ENCODE results near the gene RHOBTB3. TPM values are rescaled to one million over a fixed set of nuclear protein-coding genes. Genes with fewer than 3 reads are reported as not detected.
A peak's percentile ranks its signal among the peaks of the same experiment; 100 is the strongest.
"Not testable (repeated sequence)": the region's sequence is repeated elsewhere in the genome, so short reads cannot be mapped to it uniquely, and the experiment has no call there.

Gene RHOBTB3
- total RNA-seq, 1 donor from 2014 or later = 75.2 TPM

DNA sequence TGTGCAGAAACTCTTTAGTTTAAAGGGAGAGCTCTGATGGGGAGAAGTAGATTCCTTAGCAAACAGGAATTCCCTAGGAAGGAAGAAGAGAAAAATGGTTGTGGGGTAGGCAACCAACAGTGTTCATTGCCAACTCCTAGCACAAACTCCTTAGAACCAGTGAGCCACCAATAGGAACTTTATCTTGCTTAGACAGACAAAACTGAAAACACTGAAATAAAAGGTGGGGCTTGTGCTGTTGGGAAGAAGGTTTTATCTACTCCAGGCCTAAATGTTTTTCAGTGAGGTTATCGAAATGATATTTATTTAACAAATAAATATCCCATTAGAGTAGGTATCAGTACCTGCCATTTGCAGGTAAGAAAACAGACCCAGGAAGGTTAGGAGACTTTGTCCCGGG lies 99.1 kb downstream of the RHOBTB3 start:
- Mint-ChIP-seq H3K4me3 (ENCODE audit: unreplicated experiment) (no peak overlapping the region), H3K4me1 (ENCODE audit: low read depth) (peaks cover 13% of the 10 kb centered on the region), H3K27ac (ENCODE audit: unreplicated experiment) (no peak overlapping the region), H3K36me3 (ENCODE audit: low read depth) (no peaks in the 10 kb centered on the region), H3K9me3 (ENCODE audit: low read depth) (no peaks in the 10 kb centered on the region), H3K27me3 (ENCODE audit: low read depth) (no peaks in the 10 kb centered on the region)
- no peak for DNase-seq (ENCODE audit: low spot score)
- TF ChIP-seq, protein P1, sequence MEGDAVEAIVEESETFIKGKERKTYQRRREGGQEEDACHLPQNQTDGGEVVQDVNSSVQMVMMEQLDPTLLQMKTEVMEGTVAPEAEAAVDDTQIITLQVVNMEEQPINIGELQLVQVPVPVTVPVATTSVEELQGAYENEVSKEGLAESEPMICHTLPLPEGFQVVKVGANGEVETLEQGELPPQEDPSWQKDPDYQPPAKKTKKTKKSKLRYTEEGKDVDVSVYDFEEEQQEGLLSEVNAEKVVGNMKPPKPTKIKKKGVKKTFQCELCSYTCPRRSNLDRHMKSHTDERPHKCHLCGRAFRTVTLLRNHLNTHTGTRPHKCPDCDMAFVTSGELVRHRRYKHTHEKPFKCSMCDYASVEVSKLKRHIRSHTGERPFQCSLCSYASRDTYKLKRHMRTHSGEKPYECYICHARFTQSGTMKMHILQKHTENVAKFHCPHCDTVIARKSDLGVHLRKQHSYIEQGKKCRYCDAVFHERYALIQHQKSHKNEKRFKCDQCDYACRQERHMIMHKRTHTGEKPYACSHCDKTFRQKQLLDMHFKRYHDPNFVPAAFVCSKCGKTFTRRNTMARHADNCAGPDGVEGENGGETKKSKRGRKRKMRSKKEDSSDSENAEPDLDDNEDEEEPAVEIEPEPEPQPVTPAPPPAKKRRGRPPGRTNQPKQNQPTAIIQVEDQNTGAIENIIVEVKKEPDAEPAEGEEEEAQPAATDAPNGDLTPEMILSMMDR (IDR thresholded peaks at IDR 0.05) = no peak

DNA sequence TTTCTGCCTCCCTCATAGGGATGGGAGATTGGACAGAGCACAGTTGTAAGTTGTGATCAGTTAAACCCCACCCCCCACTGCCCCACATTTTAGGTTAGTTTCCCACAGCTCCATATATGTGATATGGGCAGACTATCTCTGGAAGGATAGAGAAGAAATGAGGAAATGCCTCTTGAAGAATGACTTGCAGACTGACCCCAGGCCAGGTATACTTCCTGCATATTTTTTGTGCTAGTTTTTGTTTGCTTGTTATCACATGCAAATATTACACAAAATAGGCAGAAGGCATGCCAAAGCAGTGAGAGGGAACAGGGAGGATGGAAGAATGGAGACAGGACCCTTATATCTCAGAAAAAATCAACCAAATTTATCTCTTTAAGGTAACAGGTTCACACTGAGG lies 101.5 kb downstream of the RHOBTB3 start:
- peaks cover 29% of the 10 kb centered on the region for H3K4me1 Mint-ChIP-seq (ENCODE audit: low read depth)

DNA sequence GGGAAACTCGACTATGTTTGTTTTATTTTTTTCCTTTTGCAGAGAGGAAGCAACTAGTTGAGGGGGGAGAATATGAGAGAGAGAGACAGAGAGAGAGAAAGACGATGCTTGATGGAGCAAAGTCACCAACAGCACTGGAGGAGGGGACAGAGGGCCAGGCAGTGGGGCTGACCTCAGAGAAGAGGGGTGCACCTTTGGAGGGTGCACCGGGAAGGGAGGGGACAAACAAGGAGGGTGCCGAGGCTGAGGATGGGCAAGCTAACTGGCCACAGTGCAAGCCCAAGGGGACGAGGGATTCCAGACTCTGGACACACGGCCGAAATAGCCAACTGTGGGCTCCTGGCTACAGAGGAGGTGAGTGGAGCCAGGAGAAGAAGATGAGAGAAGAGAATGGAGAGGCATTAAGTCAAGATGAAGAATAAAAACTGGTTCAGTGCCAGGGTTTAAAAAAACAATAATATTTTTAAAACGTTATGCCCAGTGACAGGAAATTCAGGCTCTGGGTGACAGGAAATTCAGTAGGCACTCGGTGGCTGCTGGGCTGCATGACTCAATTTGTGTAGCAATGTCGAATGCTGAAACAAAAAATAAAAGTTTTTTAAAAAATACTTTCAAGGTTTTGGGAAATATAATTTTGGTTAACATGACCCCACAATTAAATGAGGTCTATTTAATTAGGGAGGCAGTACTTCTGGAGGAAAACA lies 104.7 kb downstream of the RHOBTB3 start:
- Mint-ChIP-seq H3K4me3 (ENCODE audit: unreplicated experiment) (peak overlapping the region; percentile 45), H3K36me3 (ENCODE audit: low read depth) (no peaks in the 10 kb centered on the region), H3K27me3 (ENCODE audit: low read depth) (no peaks in the 10 kb centered on the region), H3K9me3 (ENCODE audit: low read depth) (no peaks in the 10 kb centered on the region), H3K27ac (ENCODE audit: unreplicated experiment) (peak overlapping the region; percentile 79), H3K4me1 (ENCODE audit: low read depth) (peaks cover 29% of the 10 kb centered on the region)
- TF ChIP-seq, protein P1 (IDR thresholded peaks at IDR 0.05) = no peak
- DNase-seq (ENCODE audit: low spot score) = no peak

More for the DNA sequence above, 101.5 kb downstream of the RHOBTB3 start:
- no peaks in the 10 kb centered on the region for H3K27me3 Mint-ChIP-seq (ENCODE audit: low read depth)
- TF ChIP-seq, protein P1 (IDR thresholded peaks at IDR 0.05) = no peak
- no peak overlapping the region for H3K4me3 Mint-ChIP-seq (ENCODE audit: unreplicated experiment)
- no peak for DNase-seq (ENCODE audit: low spot score)
- no peaks in the 10 kb centered on the region for H3K36me3 Mint-ChIP-seq (ENCODE audit: low read depth)
- no peak overlapping the region for H3K27ac Mint-ChIP-seq (ENCODE audit: unreplicated experiment)
- no peaks in the 10 kb centered on the region for H3K9me3 Mint-ChIP-seq (ENCODE audit: low read depth)

DNA sequence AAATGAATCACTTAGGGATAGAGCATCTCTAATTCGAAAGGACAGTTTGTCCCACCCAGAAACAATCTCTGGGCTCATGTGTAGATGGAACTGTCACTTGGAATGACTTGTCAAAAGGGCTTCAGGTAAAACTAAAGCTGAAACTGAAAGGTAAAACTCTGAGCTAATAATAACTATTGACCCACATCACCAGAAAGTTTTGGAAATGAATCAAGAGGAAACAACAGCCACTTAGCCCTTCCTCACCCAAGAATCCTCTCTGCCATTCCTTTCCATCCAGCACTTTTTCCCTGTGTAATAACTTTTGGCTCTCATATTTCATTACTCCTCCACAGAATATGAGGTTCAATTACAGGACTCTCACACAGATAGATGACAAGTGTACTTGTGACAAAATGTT lies 105.4 kb downstream of the RHOBTB3 start:
- Mint-ChIP-seq H3K27ac (ENCODE audit: unreplicated experiment) (no peak overlapping the region), H3K4me1 (ENCODE audit: low read depth) (peaks cover 29% of the 10 kb centered on the region), H3K9me3 (ENCODE audit: low read depth) (no peaks in the 10 kb centered on the region), H3K4me3 (ENCODE audit: unreplicated experiment) (no peak overlapping the region), H3K36me3 (ENCODE audit: low read depth) (no peaks in the 10 kb centered on the region), H3K27me3 (ENCODE audit: low read depth) (no peaks in the 10 kb centered on the region)
- DNase-seq (ENCODE audit: low spot score) = no peak
- TF ChIP-seq, protein P1 (IDR thresholded peaks at IDR 0.05) = no peak

DNA sequence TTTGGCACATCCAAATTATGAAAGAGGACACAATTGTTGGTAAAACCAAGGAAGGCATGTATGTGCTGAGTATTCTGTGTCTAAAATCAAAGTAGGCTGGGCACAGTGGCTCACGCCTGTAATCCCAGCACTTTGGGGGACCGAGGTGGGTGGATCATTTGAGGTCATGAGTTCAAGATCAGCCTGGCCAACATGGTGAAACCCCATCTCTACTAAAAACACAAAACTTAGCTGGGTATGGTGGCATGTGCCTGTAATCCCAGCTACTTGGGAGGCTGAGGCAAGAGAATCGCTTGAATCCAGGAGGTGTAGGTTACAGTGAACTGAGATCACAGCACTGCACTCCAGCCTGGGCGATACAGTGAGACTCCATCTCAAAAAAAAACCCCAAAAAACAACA lies 105.8 kb downstream of the RHOBTB3 start:
- H3K36me3 Mint-ChIP-seq (ENCODE audit: low read depth); H3K4me3 Mint-ChIP-seq (ENCODE audit: unreplicated experiment); DNase-seq (ENCODE audit: low spot score); H3K27ac Mint-ChIP-seq (ENCODE audit: unreplicated experiment); H3K9me3 Mint-ChIP-seq (ENCODE audit: low read depth); H3K27me3 Mint-ChIP-seq (ENCODE audit: low read depth): not testable (repeated sequence)
- peaks cover 33% of the 10 kb centered on the region for H3K4me1 Mint-ChIP-seq (ENCODE audit: low read depth)

DNA sequence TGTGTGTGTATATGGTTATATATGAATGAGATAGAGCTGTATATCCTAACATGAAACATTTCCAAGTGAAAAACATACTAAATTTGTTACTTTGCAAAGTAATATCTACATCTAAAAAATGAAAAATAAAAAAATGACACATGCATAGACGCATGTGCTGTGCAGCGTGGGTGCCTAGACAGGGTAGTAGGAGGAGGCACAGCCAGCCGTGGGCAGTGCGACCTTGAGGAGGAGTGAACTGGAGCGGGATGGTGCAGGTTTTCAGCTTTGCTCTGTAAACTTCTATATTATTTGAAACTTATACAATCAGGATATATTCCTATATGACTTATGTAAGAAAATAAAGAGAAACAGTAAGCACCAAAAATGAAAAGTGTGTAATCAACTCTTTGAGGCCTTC lies 106.4 kb downstream of the RHOBTB3 start:
- no peaks in the 10 kb centered on the region for H3K9me3 Mint-ChIP-seq (ENCODE audit: low read depth)
- no peaks in the 10 kb centered on the region for H3K36me3 Mint-ChIP-seq (ENCODE audit: low read depth)
- DNase-seq (ENCODE audit: low spot score) = no peak
- TF ChIP-seq, protein P1 (IDR thresholded peaks at IDR 0.05) = no peak
- H3K27me3 Mint-ChIP-seq (ENCODE audit: low read depth) = no peaks in the 10 kb centered on the region
- H3K27ac Mint-ChIP-seq (ENCODE audit: unreplicated experiment) = no peak overlapping the region
- no peak overlapping the region for H3K4me3 Mint-ChIP-seq (ENCODE audit: unreplicated experiment)
- H3K4me1 Mint-ChIP-seq (ENCODE audit: low read depth) = peaks cover 36% of the 10 kb centered on the region
